OCI-LY1 (cell line): Measurements from ENCODE around the gene PDZD2.

Source experiments
- EZH2 ChIP-seq: fragments of 200-600 bp; sonication (generic), shearing (Covaris generic); IDR thresholded peaks from 2 replicates; pipeline ENCODE4 v1.8.0; 2017; ENCODE audit warnings: borderline replicate concordance, mixed run types, mild to moderate bottlenecking, antibody characterized with exemption, low read length, moderate library complexity, mixed read lengths
- TF ChIP-seq, protein P1 (sequence below): fragments of 200-600 bp; sonication (generic), shearing (Covaris generic); IDR thresholded peaks from 2 replicates; pipeline ENCODE4 v1.5.1; 2017; ENCODE audit warnings: mild to moderate bottlenecking, antibody characterized with exemption, low read length, moderate library complexity, mixed read lengths

DNA sequence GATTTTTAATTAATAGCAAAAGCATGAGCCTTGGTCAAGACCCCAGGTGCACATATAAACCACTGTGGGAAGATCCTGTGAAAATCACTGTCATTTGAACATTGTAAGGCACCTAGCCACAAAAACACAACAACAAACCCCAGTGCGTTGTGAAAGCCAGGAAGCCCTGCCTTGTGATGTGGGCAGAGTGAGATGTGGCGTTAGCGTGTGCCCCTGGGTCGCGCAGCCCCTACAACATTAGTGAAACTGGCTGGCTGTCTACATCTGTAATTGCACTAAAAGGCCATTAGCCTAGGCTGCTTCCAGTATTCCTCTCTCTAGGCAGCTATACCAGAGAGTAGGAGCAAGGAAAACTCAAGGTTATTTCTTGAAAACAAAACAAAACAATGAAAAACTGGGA is 21.1 kb upstream of the PDZD2 start:
- TF ChIP-seq, protein P1, sequence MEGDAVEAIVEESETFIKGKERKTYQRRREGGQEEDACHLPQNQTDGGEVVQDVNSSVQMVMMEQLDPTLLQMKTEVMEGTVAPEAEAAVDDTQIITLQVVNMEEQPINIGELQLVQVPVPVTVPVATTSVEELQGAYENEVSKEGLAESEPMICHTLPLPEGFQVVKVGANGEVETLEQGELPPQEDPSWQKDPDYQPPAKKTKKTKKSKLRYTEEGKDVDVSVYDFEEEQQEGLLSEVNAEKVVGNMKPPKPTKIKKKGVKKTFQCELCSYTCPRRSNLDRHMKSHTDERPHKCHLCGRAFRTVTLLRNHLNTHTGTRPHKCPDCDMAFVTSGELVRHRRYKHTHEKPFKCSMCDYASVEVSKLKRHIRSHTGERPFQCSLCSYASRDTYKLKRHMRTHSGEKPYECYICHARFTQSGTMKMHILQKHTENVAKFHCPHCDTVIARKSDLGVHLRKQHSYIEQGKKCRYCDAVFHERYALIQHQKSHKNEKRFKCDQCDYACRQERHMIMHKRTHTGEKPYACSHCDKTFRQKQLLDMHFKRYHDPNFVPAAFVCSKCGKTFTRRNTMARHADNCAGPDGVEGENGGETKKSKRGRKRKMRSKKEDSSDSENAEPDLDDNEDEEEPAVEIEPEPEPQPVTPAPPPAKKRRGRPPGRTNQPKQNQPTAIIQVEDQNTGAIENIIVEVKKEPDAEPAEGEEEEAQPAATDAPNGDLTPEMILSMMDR: no peak
- TF ChIP-seq EZH2: no peak
